Measurements from ENCODE around the gene POU2F2.

Gene POU2F2

GRCh38 chr19:42175952-42176648, 43.9 kb upstream of the POU2F2 start:
- Histone ChIP-seq H4K8ac (ENCODE audit: low read depth, low read length) (no peak overlapping the region), H3K4ac (ENCODE audit: low read depth, low read length) (no peak overlapping the region), H3K4me3 (ENCODE audit: low read length) (no peak overlapping the region), H3K4me2 (ENCODE audit: low read length) (peak overlapping the region; percentile 53), H3K79me2 (ENCODE audit: control insufficient read depth, insufficient read depth, low read length) (no peaks in the 10 kb centered on the region), H3K27ac (ENCODE audit: low read depth, low read length) (no peak overlapping the region), H3K23ac (ENCODE audit: low read length) (no peak overlapping the region), H3K4me1 (ENCODE audit: control insufficient read depth, low read depth, low read length) (no peaks in the 10 kb centered on the region), H2BK15ac (replicated peaks; ENCODE audit: low read depth) (no peak overlapping the region), H3K36me3 (ENCODE audit: control insufficient read depth, insufficient read depth, low read length) (no peaks in the 10 kb centered on the region), H3K79me1 (ENCODE audit: low read length) (no peaks in the 10 kb centered on the region), H3K18ac (ENCODE audit: low read length) (no peak overlapping the region), H3K9ac (ENCODE audit: low read length) (peak overlapping the region; percentile 13), H3K56ac (ENCODE audit: low read length) (no peak overlapping the region), H2AK5ac (ENCODE audit: low read length) (no peak overlapping the region), H2BK5ac (ENCODE audit: low read length) (no peak overlapping the region), H2BK120ac (ENCODE audit: low read depth, low read length) (no peak overlapping the region), H3K27me3 (ENCODE audit: insufficient read depth, low read length, poor library complexity) (peaks cover 37% of the 10 kb centered on the region), H4K5ac (ENCODE audit: low read length) (no peak overlapping the region)
- peak; percentile 36 for DNase-seq
- WGBS (ENCODE audit: extremely low coverage, insufficient coverage, low lambda C conversion rate), result no CpG with 5 or more reads among the region's 34 CpGs

- H3K9ac ChIP-seq (ENCODE audit: low read length), result no peak overlapping the region
- H3K18ac ChIP-seq (ENCODE audit: low read length), result no peak overlapping the region
- no peak overlapping the region for H3K4me2 ChIP-seq (ENCODE audit: low read length)
- no peak overlapping the region for H3K4me3 ChIP-seq (ENCODE audit: low read length)
- H3K36me3 ChIP-seq (ENCODE audit: control insufficient read depth, insufficient read depth, low read length), result no peaks in the 10 kb centered on the region
- no peak overlapping the region for H2AK5ac ChIP-seq (ENCODE audit: low read length)
- no peak overlapping the region for H4K8ac ChIP-seq (ENCODE audit: low read depth, low read length)
- H3K4me1 ChIP-seq (ENCODE audit: control insufficient read depth, low read depth, low read length), result no peaks in the 10 kb centered on the region
- peaks cover 37% of the 10 kb centered on the region for H3K27me3 ChIP-seq (ENCODE audit: insufficient read depth, low read length, poor library complexity)
- H2BK5ac ChIP-seq (ENCODE audit: low read length), result no peak overlapping the region
- no peak overlapping the region for H2BK120ac ChIP-seq (ENCODE audit: low read depth, low read length)
- no peak overlapping the region for H4K5ac ChIP-seq (ENCODE audit: low read length)
- H3K79me1 ChIP-seq (ENCODE audit: low read length), result no peaks in the 10 kb centered on the region
- no peaks in the 10 kb centered on the region for H3K79me2 ChIP-seq (ENCODE audit: control insufficient read depth, insufficient read depth, low read length)
- H3K56ac ChIP-seq (ENCODE audit: low read length), result no peak overlapping the region
- H3K23ac ChIP-seq (ENCODE audit: low read length), result no peak overlapping the region
- no peak overlapping the region for H3K27ac ChIP-seq (ENCODE audit: low read depth, low read length)
- no CpG with 5 or more reads among the region's 6 CpGs for WGBS (ENCODE audit: extremely low coverage, insufficient coverage, low lambda C conversion rate)
- H3K4ac ChIP-seq (ENCODE audit: low read depth, low read length), result no peak overlapping the region
- no peak for DNase-seq
- no peak overlapping the region for H2BK15ac ChIP-seq (replicated peaks; ENCODE audit: low read depth)
These were observed 42.9 kb upstream of the POU2F2 start for GRCh38 chr19:42174958-42175734.

- peaks cover 35% of the 10 kb centered on the region for H3K27me3 ChIP-seq (ENCODE audit: insufficient read depth, low read length, poor library complexity)
- H3K9ac ChIP-seq (ENCODE audit: low read length), result no peak overlapping the region
- H3K4ac ChIP-seq (ENCODE audit: low read depth, low read length), result no peak overlapping the region
- H3K4me3 ChIP-seq (ENCODE audit: low read length), result no peak overlapping the region
- no CpG with 5 or more reads among the region's 11 CpGs for WGBS (ENCODE audit: extremely low coverage, insufficient coverage, low lambda C conversion rate)
- no peak overlapping the region for H2BK120ac ChIP-seq (ENCODE audit: low read depth, low read length)
- no peak overlapping the region for H4K8ac ChIP-seq (ENCODE audit: low read depth, low read length)
- no peak overlapping the region for H3K27ac ChIP-seq (ENCODE audit: low read depth, low read length)
- no peak overlapping the region for H4K5ac ChIP-seq (ENCODE audit: low read length)
- no peak overlapping the region for H3K18ac ChIP-seq (ENCODE audit: low read length)
- no peak overlapping the region for H2BK5ac ChIP-seq (ENCODE audit: low read length)
- H3K23ac ChIP-seq (ENCODE audit: low read length), result no peak overlapping the region
- no peaks in the 10 kb centered on the region for H3K79me2 ChIP-seq (ENCODE audit: control insufficient read depth, insufficient read depth, low read length)
- no peaks in the 10 kb centered on the region for H3K36me3 ChIP-seq (ENCODE audit: control insufficient read depth, insufficient read depth, low read length)
- no peaks in the 10 kb centered on the region for H3K4me1 ChIP-seq (ENCODE audit: control insufficient read depth, low read depth, low read length)
- H2BK15ac ChIP-seq (replicated peaks; ENCODE audit: low read depth), result no peak overlapping the region
- H3K79me1 ChIP-seq (ENCODE audit: low read length), result no peaks in the 10 kb centered on the region
- H2AK5ac ChIP-seq (ENCODE audit: low read length), result no peak overlapping the region
- H3K4me2 ChIP-seq (ENCODE audit: low read length), result no peak overlapping the region
- H3K56ac ChIP-seq (ENCODE audit: low read length), result no peak overlapping the region
- DNase-seq, result no peak
These were observed 41.9 kb upstream of the POU2F2 start for GRCh38 chr19:42174188-42174587.

- Histone ChIP-seq H3K4me3 (ENCODE audit: low read length) (no peak overlapping the region), H2AK5ac (ENCODE audit: low read length) (no peak overlapping the region), H3K4me1 (ENCODE audit: control insufficient read depth, low read depth, low read length) (no peaks in the 10 kb centered on the region), H3K4me2 (ENCODE audit: low read length) (no peak overlapping the region), H3K56ac (ENCODE audit: low read length) (no peak overlapping the region), H3K23ac (ENCODE audit: low read length) (no peak overlapping the region), H3K27ac (ENCODE audit: low read depth, low read length) (no peak overlapping the region), H3K79me2 (ENCODE audit: control insufficient read depth, insufficient read depth, low read length) (no peaks in the 10 kb centered on the region), H3K36me3 (ENCODE audit: control insufficient read depth, insufficient read depth, low read length) (no peaks in the 10 kb centered on the region), H3K27me3 (ENCODE audit: insufficient read depth, low read length, poor library complexity) (peaks cover 30% of the 10 kb centered on the region), H2BK15ac (replicated peaks; ENCODE audit: low read depth) (no peak overlapping the region), H4K5ac (ENCODE audit: low read length) (no peak overlapping the region), H3K9ac (ENCODE audit: low read length) (no peak overlapping the region), H3K4ac (ENCODE audit: low read depth, low read length) (no peak overlapping the region), H4K8ac (ENCODE audit: low read depth, low read length) (no peak overlapping the region), H3K79me1 (ENCODE audit: low read length) (no peaks in the 10 kb centered on the region), H3K18ac (ENCODE audit: low read length) (no peak overlapping the region), H2BK120ac (ENCODE audit: low read depth, low read length) (no peak overlapping the region), H2BK5ac (ENCODE audit: low read length) (no peak overlapping the region)
- WGBS (ENCODE audit: extremely low coverage, insufficient coverage, low lambda C conversion rate), result no CpG with 5 or more reads among the region's 5 CpGs
- DNase-seq, result no peak
These were observed 41.4 kb upstream of the POU2F2 start for GRCh38 chr19:42173695-42174094.

- no peak overlapping the region for H4K5ac ChIP-seq (ENCODE audit: low read length)
- no peak overlapping the region for H4K8ac ChIP-seq (ENCODE audit: low read depth, low read length)
- no peak overlapping the region for H3K27ac ChIP-seq (ENCODE audit: low read depth, low read length)
- no peak overlapping the region for H2BK5ac ChIP-seq (ENCODE audit: low read length)
- H2BK15ac ChIP-seq (replicated peaks; ENCODE audit: low read depth), result no peak overlapping the region
- no peak overlapping the region for H2BK120ac ChIP-seq (ENCODE audit: low read depth, low read length)
- no peak overlapping the region for H3K4ac ChIP-seq (ENCODE audit: low read depth, low read length)
- H3K27me3 ChIP-seq (ENCODE audit: insufficient read depth, low read length, poor library complexity), result peaks cover 18% of the 10 kb centered on the region
- no peaks in the 10 kb centered on the region for H3K36me3 ChIP-seq (ENCODE audit: control insufficient read depth, insufficient read depth, low read length)
- no peak overlapping the region for H3K4me3 ChIP-seq (ENCODE audit: low read length)
- no peak for DNase-seq
- no peak overlapping the region for H3K18ac ChIP-seq (ENCODE audit: low read length)
- no peak overlapping the region for H3K23ac ChIP-seq (ENCODE audit: low read length)
- H3K9ac ChIP-seq (ENCODE audit: low read length), result no peak overlapping the region
- no peak overlapping the region for H3K56ac ChIP-seq (ENCODE audit: low read length)
- no peaks in the 10 kb centered on the region for H3K79me1 ChIP-seq (ENCODE audit: low read length)
- H3K4me2 ChIP-seq (ENCODE audit: low read length), result no peak overlapping the region
- no peaks in the 10 kb centered on the region for H3K79me2 ChIP-seq (ENCODE audit: control insufficient read depth, insufficient read depth, low read length)
- H2AK5ac ChIP-seq (ENCODE audit: low read length), result no peak overlapping the region
- no CpG with 5 or more reads among the region's 7 CpGs for WGBS (ENCODE audit: extremely low coverage, insufficient coverage, low lambda C conversion rate)
- H3K4me1 ChIP-seq (ENCODE audit: control insufficient read depth, low read depth, low read length), result no peaks in the 10 kb centered on the region
These were observed 40.0 kb upstream of the POU2F2 start for GRCh38 chr19:42172261-42172660.
